GM21619 (cell line): ENCODE measurements around the gene ASCL5.

ENCODE experiments used
- ATAC-seq: cut with Tn5 transposase; IDR thresholded peaks from one replicate; pipeline ENCODE4 v1.9.1; 2021; ENCODE audit not compliant: unreplicated experiment

Gene ASCL5

DNA sequence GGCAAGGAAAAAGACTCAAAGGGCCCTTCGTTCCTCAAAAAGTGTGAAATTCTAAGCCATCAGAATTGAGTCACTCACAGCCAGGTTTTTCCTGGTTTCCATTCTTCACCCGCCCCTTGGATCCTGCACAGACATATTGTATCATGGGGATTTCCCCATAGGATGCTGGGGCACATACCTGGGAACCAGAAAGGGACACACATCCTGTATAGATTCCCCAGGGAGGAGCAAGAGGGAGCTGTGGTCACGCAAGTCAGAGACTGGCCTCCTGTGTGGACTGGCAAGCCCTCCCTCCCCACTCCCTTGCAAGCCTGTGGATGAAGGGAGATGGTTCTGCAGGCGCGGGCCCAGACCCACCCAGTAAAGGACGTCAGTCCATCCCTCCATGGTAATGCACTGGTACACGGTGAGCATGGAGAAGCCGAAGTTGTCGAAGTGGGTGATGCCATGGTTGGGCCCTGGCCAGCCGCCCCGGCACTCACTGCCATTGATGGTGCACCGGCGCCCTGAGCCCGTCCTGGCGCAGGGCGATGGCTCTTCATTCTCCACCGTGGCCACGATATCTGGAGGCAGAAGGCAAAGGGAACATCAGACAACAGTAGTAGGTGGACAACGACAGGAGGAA, 38.0 kb downstream of the ASCL5 start:
- no peak for ATAC-seq

DNA sequence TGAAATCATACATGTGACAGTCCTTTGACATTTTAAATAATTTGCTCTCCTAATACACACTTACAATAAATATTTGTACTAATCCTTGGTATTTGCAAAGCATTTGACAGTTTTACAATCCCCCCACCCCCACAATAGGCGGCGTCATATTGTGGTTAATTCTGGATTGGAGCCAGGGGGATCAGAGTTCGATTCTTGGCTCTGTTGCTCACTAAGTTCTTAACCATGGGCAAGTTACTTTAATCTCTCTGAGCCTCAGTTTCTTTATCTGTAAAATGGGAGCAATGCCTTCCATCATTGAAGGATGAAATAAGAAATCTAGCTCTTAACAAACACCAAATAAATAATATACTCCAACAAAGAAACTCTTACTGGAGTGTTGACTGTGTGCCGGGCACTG, 38.6 kb downstream of the ASCL5 start:
- ATAC-seq = no peak

DNA sequence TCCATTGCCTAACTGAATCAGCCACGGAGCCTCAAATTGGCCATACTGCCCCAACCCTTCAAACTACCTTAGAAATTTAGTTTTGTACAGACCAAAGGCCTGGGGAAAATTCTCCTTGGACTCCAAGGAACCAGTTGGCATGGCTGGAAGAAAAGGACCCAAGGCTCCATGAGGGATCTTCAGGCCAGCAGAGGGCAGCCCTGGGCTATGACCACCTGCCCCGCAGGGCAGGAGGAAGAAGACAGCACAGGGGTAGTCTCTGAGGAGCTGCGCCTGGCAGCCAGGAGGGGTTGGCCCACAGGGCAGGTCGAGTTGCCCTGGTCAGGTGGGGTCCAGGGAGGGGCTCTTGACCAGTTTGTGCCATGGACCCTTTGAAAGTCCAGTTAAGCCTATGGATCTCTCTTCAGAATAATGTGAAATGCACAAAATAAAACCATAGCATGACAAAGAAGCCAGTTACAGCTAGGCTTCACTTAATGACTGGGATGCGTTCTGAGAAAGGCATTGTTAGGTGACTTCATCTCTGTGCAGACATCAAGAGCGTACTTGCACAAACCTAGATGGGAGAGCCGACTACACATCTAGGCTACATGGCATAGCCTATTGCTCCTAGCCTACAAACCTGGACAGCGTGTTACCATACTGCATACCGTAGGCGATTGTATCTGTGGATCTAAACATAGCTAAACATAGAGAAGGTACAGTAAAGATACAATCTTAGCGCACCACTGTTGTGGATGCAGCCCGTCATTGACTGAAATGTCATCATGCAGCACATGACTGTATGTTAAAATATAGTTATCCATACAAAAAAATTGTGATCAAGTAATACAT, 40.9 kb downstream of the ASCL5 start:
- no peak for ATAC-seq

- no peak for ATAC-seq
These were observed 42.7 kb downstream of the ASCL5 start for GRCh38 chr1:201084295-201084694.

DNA sequence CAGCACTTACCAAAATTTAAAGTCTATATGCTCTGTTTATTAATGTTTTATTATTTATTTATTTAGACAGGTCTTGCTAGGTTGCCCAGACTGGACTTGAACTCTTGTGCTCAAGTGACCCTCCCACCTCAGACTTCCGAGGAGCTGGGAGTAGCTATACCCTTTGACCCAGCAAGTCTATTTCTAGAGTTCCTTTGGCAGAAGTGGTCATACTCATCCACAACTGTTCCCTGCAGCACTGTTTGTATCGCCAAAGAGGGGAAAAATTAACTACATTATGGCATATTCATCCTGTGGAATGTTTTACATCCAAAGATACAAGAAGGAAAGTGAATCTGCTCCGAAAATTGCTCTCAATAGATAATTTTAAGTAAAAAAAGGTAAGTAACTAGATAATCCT, 43.2 kb downstream of the ASCL5 start:
- ATAC-seq = no peak

- no peak for ATAC-seq
These were observed 46.8 kb downstream of the ASCL5 start for GRCh38 chr1:201080135-201080534.

GRCh38 chr1:201077736-201078135, 49.2 kb downstream of the ASCL5 start:
- ATAC-seq = no peak

DNA sequence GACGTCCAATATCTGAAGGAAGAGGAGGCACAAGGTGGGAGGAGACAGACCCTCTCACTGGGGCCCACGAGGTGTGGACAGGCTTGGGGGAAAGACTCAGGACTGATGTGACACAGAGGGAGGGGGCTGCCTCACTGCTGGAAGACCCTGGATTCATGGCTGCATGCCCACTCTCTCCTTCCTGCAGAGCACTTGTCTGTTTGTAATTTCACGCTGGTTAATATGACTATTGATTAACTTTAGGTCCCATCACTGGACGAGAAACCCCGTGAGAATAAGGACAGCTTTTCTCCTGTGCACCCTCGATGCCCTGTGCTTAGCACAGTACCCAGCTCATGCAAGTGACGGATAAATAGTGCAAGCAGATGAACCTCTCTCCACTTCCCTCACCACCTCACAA, 49.9 kb downstream of the ASCL5 start:
- no peak for ATAC-seq

DNA sequence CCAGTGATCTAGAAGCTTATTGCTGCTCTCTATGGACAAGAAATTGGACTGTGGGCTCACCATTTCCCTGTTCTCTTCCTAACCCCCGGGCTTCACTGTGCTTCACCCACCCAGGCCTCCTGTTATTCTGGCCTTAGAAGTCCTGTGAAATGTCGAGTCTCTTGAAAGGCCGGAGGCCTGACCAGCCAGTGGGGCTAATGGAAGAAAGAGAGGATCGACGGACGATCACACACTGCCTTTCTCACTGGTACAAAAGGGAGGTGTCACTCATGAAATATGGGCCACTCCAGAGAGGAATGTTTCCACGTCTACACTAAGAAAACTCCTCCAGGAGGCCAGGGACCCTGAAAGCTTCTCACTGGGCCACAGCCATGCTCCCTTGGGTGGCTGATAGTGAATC, 50.9 kb downstream of the ASCL5 start:
- no peak for ATAC-seq

- ATAC-seq = no peak
These were observed 53.0 kb downstream of the ASCL5 start for GRCh38 chr1:201074018-201074417.

GRCh38 chr1:201072922-201073321, 54.1 kb downstream of the ASCL5 start:
- ATAC-seq = no peak

DNA sequence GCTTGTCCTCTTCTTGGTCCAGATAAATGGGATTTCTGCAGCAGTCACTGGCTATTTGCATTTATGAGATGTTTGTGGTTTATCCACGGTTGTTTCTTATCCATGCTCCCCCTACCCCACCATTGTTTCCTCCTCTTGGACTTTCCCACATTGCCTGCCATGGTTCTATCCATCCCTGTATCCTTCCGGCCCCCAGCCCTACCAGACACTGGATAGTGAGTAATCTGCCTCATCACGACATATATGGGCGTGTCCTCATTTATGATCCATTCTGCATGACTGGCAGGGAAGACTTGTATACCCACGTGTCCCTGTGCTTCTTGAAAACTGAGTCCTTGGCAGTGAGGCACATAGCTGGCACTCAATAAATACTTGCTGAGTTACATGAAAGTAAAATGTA, 54.8 kb downstream of the ASCL5 start:
- ATAC-seq = no peak

DNA sequence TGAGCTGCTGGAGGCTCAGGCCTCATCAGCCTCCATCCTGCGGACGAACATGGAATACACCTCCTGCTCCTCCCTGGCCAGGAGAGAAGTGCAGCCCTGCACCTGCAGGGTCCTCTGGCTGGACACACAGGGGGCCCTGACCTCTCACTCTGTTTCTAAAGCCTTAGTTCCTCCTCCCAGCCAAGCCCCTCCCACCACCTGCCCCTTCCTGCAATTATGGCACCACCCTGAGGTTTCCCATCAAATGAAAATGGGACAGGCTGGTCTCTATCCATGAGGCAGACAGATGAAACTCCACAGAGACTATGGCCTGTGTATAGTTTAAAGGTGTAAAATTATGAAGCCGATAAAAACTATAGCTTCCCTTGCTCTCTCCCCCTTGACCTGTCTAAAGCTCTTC, 57.3 kb downstream of the ASCL5 start:
- no peak for ATAC-seq

- ATAC-seq = no peak
These were observed 58.0 kb downstream of the ASCL5 start for GRCh38 chr1:201068976-201069375.

DNA sequence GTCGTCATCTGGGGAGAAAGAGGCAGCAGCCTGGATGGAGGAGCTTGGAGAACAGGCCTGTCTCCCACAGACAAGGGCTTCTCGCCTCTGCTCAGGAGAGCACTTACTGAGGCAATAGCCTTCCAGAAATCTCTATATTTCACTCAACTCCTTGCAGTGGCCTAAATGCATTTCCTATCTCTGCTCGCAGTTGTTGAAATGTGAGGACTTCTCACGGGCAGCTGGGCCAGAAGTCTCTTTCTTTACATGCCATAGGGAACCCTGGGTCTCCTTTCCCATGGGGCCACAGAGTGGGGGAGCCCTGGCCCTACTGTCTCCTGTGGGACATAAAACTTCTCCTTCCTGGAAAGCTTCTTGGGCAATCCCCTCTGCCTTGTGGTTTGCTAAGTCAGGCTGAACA, 60.0 kb downstream of the ASCL5 start:
- ATAC-seq = no peak

GRCh38 chr1:201065686-201066085, 61.3 kb downstream of the ASCL5 start:
- no peak for ATAC-seq

GRCh38 chr1:201064806-201065205, 62.2 kb downstream of the ASCL5 start:
- ATAC-seq = no peak
